H1 (cell line): Measurements from ENCODE around the gene TSGA10IP.

Experiments used
- EZH2 ChIP-seq: fragments of 200-600 bp; sonication (generic); IDR thresholded peaks from 2 replicates; pipeline ENCODE4 v1.7.1; 2012; ENCODE audit warnings: low read depth, mild to moderate bottlenecking, moderate library complexity, low read length, inconsistent platforms; ENCODE audit not compliant: severe bottlenecking
- KDM1A ChIP-seq: fragments of 200-600, 300-600 bp; sonication (generic); IDR thresholded peaks from 2 replicates; pipeline ENCODE4 v1.7.1; 2016; ENCODE audit warnings: mild to moderate bottlenecking, low read length, borderline replicate concordance
- PHF8 ChIP-seq: fragments of 200-600 bp; sonication (generic); conservative IDR thresholded peaks from 2 replicates; pipeline ENCODE4 v1.7.1; 2012; ENCODE audit warnings: low read depth, mild to moderate bottlenecking, inconsistent platforms, low read length, moderate library complexity
- RNF2 ChIP-seq: fragments of 200-900, 300-1000 bp; sonication (generic); IDR thresholded peaks from 2 replicates; pipeline ENCODE4 v1.7.1; 2016; ENCODE audit warnings: borderline replicate concordance, low read depth, mild to moderate bottlenecking, antibody characterized with exemption, low read length; ENCODE audit not compliant: poor library complexity, severe bottlenecking; ENCODE audit errors: missing control alignments

DNA sequence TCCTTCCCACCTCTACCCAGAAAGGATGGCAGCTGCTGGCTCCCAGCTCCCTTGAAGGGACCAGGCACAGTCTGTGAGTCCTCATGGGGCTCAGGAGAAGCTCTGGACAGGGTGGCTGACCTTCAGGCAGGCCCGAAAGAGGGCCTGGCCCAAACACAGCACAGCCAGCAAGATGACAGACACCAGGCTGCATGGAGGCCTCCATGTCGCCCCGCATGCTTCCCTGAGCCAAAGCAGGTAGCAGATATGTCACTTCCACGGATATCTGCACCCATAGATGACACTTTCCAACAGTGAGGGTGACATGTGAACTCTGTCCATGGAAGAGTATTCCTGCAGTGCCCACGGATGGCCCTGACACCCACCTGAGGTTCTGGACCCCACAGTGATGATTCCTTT lies 38.3 kb downstream of the TSGA10IP start:
- TF ChIP-seq RNF2, result no peak
- no peak for TF ChIP-seq EZH2
- no peak for TF ChIP-seq KDM1A
- TF ChIP-seq PHF8, result no peak
